K562 (cell line): ENCODE data around the gene FN1. TPM values are rescaled to one million over a fixed set of nuclear protein-coding genes. Genes with fewer than 3 reads are reported as not detected.
A peak's percentile ranks its signal among the peaks of the same experiment; 100 is the strongest.

Experiments
- ATAC-seq: fragments of 200-7000 bp; cut with Tn5 transposase; 3 replicates; pipeline ENCODE4 v1.9.1; 2020; ENCODE audit warnings: moderate library complexity
- BruUV-seq: library from RNA; stranded (reverse); fragments of 400-500 nt; replicated peaks from 2 replicates; lab custom pipeline; 2021; lab: Mats Ljungman, UMichigan
- CTCF ChIA-PET: fragments of 300-600 bp; formaldehyde crosslinking; extraction: SDS; loops from one replicate; lab custom pipeline; 2021; ENCODE audit warnings: low intra/inter-chr PET ratio; lab: Yijun Ruan, JAX
- POLR2A ChIA-PET: fragments of 300-600, 350-650 bp; sonication (Branson Sonifier 250); formaldehyde crosslinking; extraction: SDS; loops from one replicate; lab custom pipeline; 2021; ENCODE audit warnings: antibody characterized with exemption, inconsistent platforms; lab: Yijun Ruan, JAX
- DNase-seq, 4 experiments: peaks; one replicate each; pipeline versions ENCODE4 v3.0.0 to v3.0.0-alpha.2; 2011 to 2018; ENCODE audit warnings: low spot score in 3 of 4, mixed read lengths in 3 of 4; ENCODE audit errors: extremely low read depth in 1 of 4
- FAIRE-seq: peaks from 2 replicates; lab custom pipeline; 2011; peaks lifted over from hg19 to GRCh38; lab: Jason Lieb, UNC
- H2AFZ ChIP-seq: 2 replicates; pipeline ENCODE4 v1.6.0; 2011; ENCODE audit warnings: low read depth, low read length, control low read depth, inconsistent platforms
- H3K27ac ChIP-seq: fragments of 200-600 bp; 3 replicates; pipeline ENCODE4 v1.8.0; 2011; ENCODE audit warnings: low read depth, mild to moderate bottlenecking, control low read depth, inconsistent platforms, low read length, moderate library complexity, mixed read lengths; ENCODE audit errors: extremely low read depth
- H3K27me3 ChIP-seq, 2 experiments: fragments of 300-600 bp in 1 of 2; 2 replicates in 1 of 2; 3 replicates in 1 of 2; pipeline versions ENCODE4 v1.6.0 to v1.8.0; 2011; ENCODE audit warnings: inconsistent platforms in 2 of 2, low read length in 2 of 2, mild to moderate bottlenecking in 1 of 2, mixed read lengths in 1 of 2, moderate library complexity in 1 of 2; ENCODE audit not compliant: control insufficient read depth in 2 of 2, insufficient read depth in 2 of 2
- H3K36me3 ChIP-seq: fragments of 300-600 bp; 3 replicates; pipeline ENCODE4 v1.8.0; 2011; ENCODE audit warnings: mild to moderate bottlenecking, low read length, inconsistent platforms; ENCODE audit not compliant: control insufficient read depth, insufficient read depth
- H3K4me1 ChIP-seq, 2 experiments: fragments of 200-600 bp in 1 of 2; replicated peaks in 1 of 2; 2 replicates in 1 of 2; 3 replicates in 1 of 2; pipeline versions ENCODE4 v1.5.1 to v1.8.0; 2011; ENCODE audit warnings: inconsistent platforms in 2 of 2, low read length in 2 of 2, mild to moderate bottlenecking in 1 of 2, mixed read lengths in 1 of 2, moderate library complexity in 1 of 2; ENCODE audit not compliant: control insufficient read depth in 2 of 2, insufficient read depth in 2 of 2
- H3K4me2 ChIP-seq: 2 replicates; pipeline ENCODE4 v1.6.1; 2011; ENCODE audit warnings: low read length, control low read depth, inconsistent platforms, mixed read lengths; ENCODE audit not compliant: insufficient read depth
- H3K4me3 ChIP-seq: fragments of 200-600 bp; sonication (generic), shearing (Covaris generic); 2 replicates; pipeline ENCODE4 v1.5.1; 2016; ENCODE audit warnings: control low read depth, inconsistent platforms
- H3K79me2 ChIP-seq: fragments of 200-600 bp; 3 replicates; pipeline ENCODE4 v1.8.0; 2011; ENCODE audit warnings: low read length, inconsistent platforms; ENCODE audit not compliant: control insufficient read depth, insufficient read depth
- H3K9ac ChIP-seq, 2 experiments: 2 replicates each; pipeline versions ENCODE4 v1.6.0 to v1.6.1; 2011; ENCODE audit warnings: low read depth in 2 of 2, low read length in 2 of 2, control low read depth in 1 of 2, inconsistent platforms in 1 of 2, mild to moderate bottlenecking in 1 of 2, mixed read lengths in 1 of 2; ENCODE audit not compliant: insufficient read depth in 1 of 2
- H3K9me1 ChIP-seq: one replicate; pipeline ENCODE4 v1.6.0; 2011; ENCODE audit warnings: inconsistent platforms, mild to moderate bottlenecking, low read length, moderate library complexity; ENCODE audit not compliant: control insufficient read depth, insufficient read depth
- H3K9me3 ChIP-seq: replicated peaks from 2 replicates; pipeline ENCODE4 v1.5.1; 2011; ENCODE audit warnings: low read depth, low read length, inconsistent platforms; ENCODE audit not compliant: control insufficient read depth, insufficient read depth
- H4K20me1 ChIP-seq: replicated peaks from 2 replicates; pipeline ENCODE4 v1.6.1; 2011; ENCODE audit warnings: low read length, inconsistent platforms, mixed read lengths; ENCODE audit not compliant: control insufficient read depth, insufficient read depth
- CEBPB ChIP-seq: fragments of 450-650 bp; IDR thresholded peaks from 2 replicates; pipeline ENCODE4 v1.6.1; 2016; ENCODE audit warnings: missing genetic modification characterization, missing compliant biosample characterization
- CEBPG ChIP-seq, 3 experiments: fragments of 200-800 bp in 1 of 3; sonication (Bioruptor generic) in 1 of 3; sonication (generic) in 1 of 3; formaldehyde crosslinking in 1 of 3; IDR thresholded peaks in 2 of 3; conservative IDR thresholded peaks in 1 of 3; 2 replicates each; pipeline versions ENCODE4 v1.6.1 to v1.8.0; 2016 to 2022; ENCODE audit warnings: missing compliant biosample characterization in 2 of 3, missing genetic modification characterization in 2 of 3, mild to moderate bottlenecking in 1 of 3, missing genetic modification reagents in 1 of 3
- CHD2 ChIP-seq: IDR thresholded peaks from 2 replicates; pipeline ENCODE4 v1.6.1; 2011; ENCODE audit warnings: low read depth, low read length
- CREBBP ChIP-seq: IDR thresholded peaks from one replicate; pipeline ENCODE4 v1.6.1; 2012; ENCODE audit warnings: low read depth, mild to moderate bottlenecking, control low read depth, inconsistent platforms, low read length
- HDAC2 ChIP-seq: fragments of 450-650 bp; IDR thresholded peaks from 2 replicates; pipeline ENCODE4 v1.6.1; 2016; ENCODE audit warnings: mild to moderate bottlenecking
- MYC ChIP-seq, 2 experiments: fragments of 250-450 bp in 1 of 2; sonication (Bioruptor Pico) in 1 of 2; IDR thresholded peaks; 2 replicates each; pipeline versions ENCODE4 v1.5.1 to v1.6.1; 2012 to 2021; ENCODE audit warnings: low read depth in 2 of 2, borderline replicate concordance in 1 of 2, improper control_type of control experiment in 1 of 2, low read length in 1 of 2, mild to moderate bottlenecking in 1 of 2, moderate library complexity in 1 of 2
- NCOR1 ChIP-seq: fragments of 450-650 bp; IDR thresholded peaks from 2 replicates; pipeline ENCODE4 v1.6.1; 2016; ENCODE audit warnings: mild to moderate bottlenecking, moderate library complexity
- ZKSCAN3 ChIP-seq: fragments of 250-450 bp; sonication (Bioruptor Pico); IDR thresholded peaks from 2 replicates; pipeline ENCODE4 v1.4.0; 2020
- ZNF76 ChIP-seq: fragments of 250-450 bp; sonication (Bioruptor Pico); IDR thresholded peaks from 2 replicates; pipeline ENCODE4 v1.4.0; 2020; ENCODE audit warnings: mild to moderate bottlenecking, moderate library complexity, borderline replicate concordance
- WGBS: fragments of 100-300 bp; shearing (Covaris generic); methylation state at CpG from one replicate; pipeline ENCODE4 v1.1.6; 2016; ENCODE audit warnings: low coverage, mixed read lengths; ENCODE audit not compliant: insufficient coverage; ENCODE audit errors: missing lambda C conversion rate; 5-methylcytosine and 5-hydroxymethylcytosine counted together
- in situ Hi-C: fragments of 300-500 bp; cut with MboI; formaldehyde crosslinking; loops from 4 replicates; pipeline ENCODE4 v1.15.0; 2018; ENCODE audit warnings: inconsistent platforms, mixed read lengths
- intact Hi-C: fragments of 100-400 bp; cut with micrococcal nuclease; formaldehyde crosslinking; loops from 2 replicates; pipeline ENCODE4 v1.14.2; 2022
- polyA plus RNA-seq, 8 experiments: library from polyadenylated mRNA; depleted of rRNA in 4 of 8; stranded (reverse) in 5 of 8; unstranded in 3 of 8; fragments of >200 nt; fragmentation: Nextera tagmentation in 2 of 8; fragmentation: Illumina TruSeq in 1 of 8; extraction: Ambion mirVana in 2 of 8; extraction: Trizol in 1 of 8; gene quantifications; 2 replicates each; pipeline versions ENCODE4 v1.2.1 to v1.2.3, GENCODE V29; 2011 to 2014; ENCODE audit warnings: inconsistent platforms in 1 of 8, missing spikeins in 1 of 8
- total RNA-seq, 7 experiments: library from RNA; depleted of rRNA in 6 of 7; stranded (reverse); fragments of >200 nt in 6 of 7; fragmentation: Illumina TruSeq in 2 of 7; extraction: Trizol in 2 of 7; gene quantifications; 2 replicates each; pipeline versions ENCODE4 v1.2.1 to v1.2.3, GENCODE V29; 2011 to 2021; ENCODE audit warnings: low replicate concordance in 1 of 7

FN1 gene
- total and polyA plus RNA-seq, 9 of the 15 experiments (the other 6 are each of a cell fraction or from before 2014, with no cell fraction given) = 7.4 to 19.1 (median 11.2) TPM

DNA sequence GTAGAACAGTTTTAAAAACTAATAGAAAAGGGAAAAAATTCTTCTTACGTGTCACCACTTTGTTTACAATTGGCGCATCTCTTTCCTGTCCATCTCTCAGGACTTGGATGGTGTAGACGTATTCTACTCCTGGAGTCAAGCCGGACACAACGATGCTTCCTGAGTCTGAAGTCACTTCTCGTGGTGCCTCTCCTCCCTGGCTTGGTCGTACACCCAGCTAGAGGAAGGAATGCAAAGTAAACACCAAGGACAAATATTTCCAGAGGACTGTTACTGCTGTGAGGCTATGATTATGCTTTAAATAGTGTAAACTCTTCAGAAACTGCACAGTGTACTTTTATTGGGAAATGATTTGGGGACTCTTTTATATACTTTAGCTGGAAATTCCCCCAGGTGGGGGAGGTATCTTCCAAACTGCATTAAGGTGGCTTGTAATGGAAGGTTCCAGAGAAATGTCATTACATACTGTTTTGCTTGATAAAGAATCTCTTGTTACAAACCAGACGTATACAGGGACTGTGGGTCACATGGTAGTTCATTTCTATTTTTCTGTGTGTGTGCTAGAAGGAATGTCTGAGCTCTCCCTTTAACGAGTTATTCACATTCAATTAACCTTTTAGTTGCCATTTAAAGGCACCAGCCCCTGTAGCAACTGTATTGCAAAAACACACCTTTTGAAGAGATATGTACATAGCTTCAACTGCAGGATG is 38.1 kb downstream of the FN1 start:
- Histone ChIP-seq H3K79me2 (no peaks in the 10 kb centered on the region), H3K9ac (no peak overlapping the region), H3K4me2 (no peak overlapping the region), H3K4me1 (no peaks in the 10 kb centered on the region), H4K20me1 (no peaks in the 10 kb centered on the region), H3K27me3 (no peaks in the 10 kb centered on the region), H3K9me3 (no peaks in the 10 kb centered on the region), H3K36me3 (peaks cover 3% of the 10 kb centered on the region; the same call in 1 of the 3 replicates), H3K27ac (no peak overlapping the region), H3K9me1 (no peaks in the 10 kb centered on the region), H3K4me3 (no peak overlapping the region), H2AFZ (no peak overlapping the region)
- TF ChIP-seq CHD2 (no peak), ZKSCAN3 (CRISPR knock-in tag) (no peak), ZNF76 (CRISPR knock-in tag) (no peak)
- ChIA-PET POLR2A (no interaction called here), CTCF (interaction anchor here (0.6 kb wide), 1 partner anchor 110 kb away, joined by 3 read pairs; no protein-coding TSS in a partner anchor)
- in situ Hi-C loops (no loop called here), intact Hi-C loops (no loop called here)
- BruUV-seq = no TSS peak
- no peak for DNase-seq
- 40% methylated on average over 6 of the region's 9 CpGs for WGBS
- FAIRE-seq = no peak
- ATAC-seq = no peak

- in situ Hi-C loops = no loop called here
- H3K36me3 ChIP-seq = peaks cover 3% of the 10 kb centered on the region; the same call in 1 of the 3 replicates
- ChIA-PET CTCF (no interaction called here), POLR2A (interaction anchor here (0.6 kb wide), 1 partner anchor 652 kb away, joined by 3 read pairs; no protein-coding TSS in a partner anchor)
- FAIRE-seq = no peak
- no peaks in the 10 kb centered on the region for H4K20me1 ChIP-seq
- no peak for ATAC-seq
- no peaks in the 10 kb centered on the region for H3K9me1 ChIP-seq
- no peak overlapping the region for H3K4me3 ChIP-seq
- DNase-seq = no peak
- no peak overlapping the region for H2AFZ ChIP-seq
- H3K9me3 ChIP-seq = no peaks in the 10 kb centered on the region
- H3K9ac ChIP-seq = no peak overlapping the region
- no peak overlapping the region for H3K4me2 ChIP-seq
- no TSS peak for BruUV-seq
- intact Hi-C loops = no loop called here
- no peak overlapping the region for H3K27ac ChIP-seq
- H3K4me1 ChIP-seq = no peaks in the 10 kb centered on the region
- no peaks in the 10 kb centered on the region for H3K27me3 ChIP-seq
- no peak for TF ChIP-seq HDAC2
- TF ChIP-seq CEBPB (tag) = peak; percentile 34; the same call in 1 of the 2 replicates
- no peak for TF ChIP-seq NCOR1
- TF ChIP-seq CREBBP = no peak
- no peak for TF ChIP-seq CEBPG (CRISPR knock-in tag; IDR thresholded peaks at IDR 0.05)
- TF ChIP-seq CEBPG (tag; conservative IDR thresholded peaks at IDR 0.05 in 1 of 2, IDR thresholded peaks at IDR 0.05 in 1 of 2) = peak in 1 of 2 experiments; percentile 39; a peak in 1 of 4 replicates
- no peak for TF ChIP-seq MYC (IDR thresholded peaks at IDR 0.05; ENCODE audit: low read depth, low read length)
- TF ChIP-seq MYC (CRISPR knock-in tag; IDR thresholded peaks at IDR 0.05; ENCODE audit: borderline replicate concordance, low read depth) = no peak
- H3K79me2 ChIP-seq = no peaks in the 10 kb centered on the region
- 57% methylated on average over 2 of the region's 2 CpGs for WGBS
Observed at GRCh38 chr2:215396595-215397313, 39.1 kb downstream of the FN1 start.
